ENCODE measurements around the gene ATG13.

GRCh38 chr11:46677991-46678740 is 60.8 kb downstream of the ATG13 start:
- TF ChIP-seq CTCF (IDR thresholded peaks at IDR 0.05; ENCODE audit: low read depth, low read length, poor library complexity, severe bottlenecking) (no peak), EZH2phosphoT487 (IDR thresholded peaks at IDR 0.05; ENCODE audit: borderline replicate concordance, low read length) (no peak)
